Activated CD8-positive, alpha-beta T cell treated with anti-CD3 and anti-CD28 coated beads for 36 hours (primary cell): ENCODE measurements around the gene ALDH9A1. TPM values are rescaled to one million over a fixed set of nuclear protein-coding genes. Genes with fewer than 3 reads are reported as not detected.
"Not testable (repeated sequence)": the region's sequence is repeated elsewhere in the genome, so short reads cannot be mapped to it uniquely, and the experiment has no call there.

Source experiments
- ATAC-seq: fragments of 200-7000 bp; cut with Tn5 transposase; one replicate; pipeline ENCODE4 v1.10.0; 2021; ENCODE audit warnings: mild to moderate bottlenecking, moderate library complexity
- CTCF ChIA-PET: fragments of 350-600 bp; sonication (Branson Sonifier 250); formaldehyde crosslinking; loops from one replicate; lab custom pipeline; 2021; ENCODE audit warnings: antibody characterized with exemption; lab: Charles Lee
- POLR2A ChIA-PET: fragments of 350-600 bp; sonication (Branson Sonifier 250); formaldehyde crosslinking; loops from one replicate; lab custom pipeline; 2021; ENCODE audit warnings: antibody characterized with exemption; lab: Charles Lee
- DNase-seq: peaks from one replicate; pipeline ENCODE4 v3.0.0-alpha.2; 2020
- H3K27ac Mint-ChIP-seq: one replicate; pipeline ENCODE4 v1.8.0; 2021; ENCODE audit warnings: mild to moderate bottlenecking, mixed read lengths
- H3K27me3 Mint-ChIP-seq: one replicate; pipeline ENCODE4 v1.8.0; 2021; ENCODE audit warnings: mixed read lengths
- H3K36me3 Mint-ChIP-seq: one replicate; pipeline ENCODE4 v1.8.0; 2021; ENCODE audit warnings: low read depth, mixed read lengths
- H3K4me1 Mint-ChIP-seq: one replicate; pipeline ENCODE4 v1.8.0; 2021; ENCODE audit warnings: low read depth, mixed read lengths
- H3K4me3 Mint-ChIP-seq: one replicate; pipeline ENCODE4 v1.8.0; 2021; ENCODE audit warnings: mild to moderate bottlenecking, moderate library complexity, mixed read lengths
- H3K9me3 Mint-ChIP-seq: one replicate; pipeline ENCODE4 v1.8.0; 2021; ENCODE audit warnings: mixed read lengths
- intact Hi-C: fragments of 100-400 bp; cut with micrococcal nuclease; formaldehyde crosslinking; loops from one replicate; pipeline ENCODE4 v1.10.0; 2022
- total RNA-seq, 2 experiments: library from RNA; stranded (reverse); gene quantifications; one replicate each; pipeline ENCODE4 v1.2.3, GENCODE V29; 2021
- TF ChIP-seq, protein P1 (sequence below): fragments of 200-600 bp; IDR thresholded peaks from one replicate; pipeline ENCODE4 v1.8.0; 2022; ENCODE audit warnings: antibody characterized with exemption, mild to moderate bottlenecking

The ALDH9A1 gene
- total RNA-seq, 2 experiments from 2014 or later: 25.6 to 28.2 TPM

DNA sequence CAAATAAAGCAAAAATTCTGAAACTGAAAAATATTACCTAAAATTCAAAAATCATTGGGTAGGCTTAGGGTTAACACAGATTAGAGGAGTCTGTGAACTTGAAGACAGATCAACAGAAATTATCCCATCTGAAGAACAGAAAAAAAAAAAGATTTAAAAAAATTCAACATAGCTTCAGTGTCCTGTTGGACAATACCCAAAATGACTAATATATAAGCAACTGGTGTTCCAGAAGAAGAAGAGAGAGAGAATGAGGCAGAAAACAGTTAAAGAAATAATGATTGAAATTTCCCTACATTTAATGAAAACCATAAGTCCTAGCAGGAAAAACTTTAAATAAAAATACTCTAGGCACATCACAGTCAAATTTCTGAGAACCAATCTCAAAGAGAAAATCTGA is 38.8 kb upstream of the ALDH9A1 start:
- H3K4me1 Mint-ChIP-seq: peaks cover 10% of the 10 kb centered on the region
- intact Hi-C loops: no loop called here
- ChIA-PET CTCF (interaction anchor here (1.5 kb wide), 1 partner anchor 9 kb away, joined by 4 read pairs; no protein-coding TSS in a partner anchor), POLR2A (no interaction called here)
- TF ChIP-seq, protein P1, sequence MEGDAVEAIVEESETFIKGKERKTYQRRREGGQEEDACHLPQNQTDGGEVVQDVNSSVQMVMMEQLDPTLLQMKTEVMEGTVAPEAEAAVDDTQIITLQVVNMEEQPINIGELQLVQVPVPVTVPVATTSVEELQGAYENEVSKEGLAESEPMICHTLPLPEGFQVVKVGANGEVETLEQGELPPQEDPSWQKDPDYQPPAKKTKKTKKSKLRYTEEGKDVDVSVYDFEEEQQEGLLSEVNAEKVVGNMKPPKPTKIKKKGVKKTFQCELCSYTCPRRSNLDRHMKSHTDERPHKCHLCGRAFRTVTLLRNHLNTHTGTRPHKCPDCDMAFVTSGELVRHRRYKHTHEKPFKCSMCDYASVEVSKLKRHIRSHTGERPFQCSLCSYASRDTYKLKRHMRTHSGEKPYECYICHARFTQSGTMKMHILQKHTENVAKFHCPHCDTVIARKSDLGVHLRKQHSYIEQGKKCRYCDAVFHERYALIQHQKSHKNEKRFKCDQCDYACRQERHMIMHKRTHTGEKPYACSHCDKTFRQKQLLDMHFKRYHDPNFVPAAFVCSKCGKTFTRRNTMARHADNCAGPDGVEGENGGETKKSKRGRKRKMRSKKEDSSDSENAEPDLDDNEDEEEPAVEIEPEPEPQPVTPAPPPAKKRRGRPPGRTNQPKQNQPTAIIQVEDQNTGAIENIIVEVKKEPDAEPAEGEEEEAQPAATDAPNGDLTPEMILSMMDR: no peak
- H3K27ac Mint-ChIP-seq: no peak overlapping the region
- DNase-seq (no peak), ATAC-seq (no peak)
- no peaks in the 10 kb centered on the region for H3K9me3 Mint-ChIP-seq
- H3K27me3 Mint-ChIP-seq: no peaks in the 10 kb centered on the region
- H3K4me3 Mint-ChIP-seq: no peak overlapping the region
- H3K36me3 Mint-ChIP-seq: peaks cover 35% of the 10 kb centered on the region

DNA sequence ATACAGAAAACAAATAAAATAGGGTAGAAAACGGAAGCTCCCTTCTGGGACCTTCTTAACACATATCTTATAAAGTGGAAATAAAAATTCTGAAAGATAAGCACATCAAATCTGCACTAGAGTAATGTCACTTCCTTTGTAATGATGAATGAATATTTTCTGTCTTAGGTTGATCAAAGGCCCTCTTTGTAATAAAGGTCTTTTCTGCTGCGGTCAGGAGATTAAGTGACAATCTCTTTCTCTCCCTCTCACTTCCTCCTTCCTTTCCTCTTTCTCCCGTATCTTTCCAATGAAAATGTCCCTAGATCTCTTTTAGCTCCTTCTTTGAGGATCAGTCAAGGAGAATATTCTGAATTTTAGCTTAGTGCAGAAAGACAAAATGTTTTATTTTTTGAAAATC is 36.5 kb upstream of the ALDH9A1 start:
- ATAC-seq: no peak

DNA sequence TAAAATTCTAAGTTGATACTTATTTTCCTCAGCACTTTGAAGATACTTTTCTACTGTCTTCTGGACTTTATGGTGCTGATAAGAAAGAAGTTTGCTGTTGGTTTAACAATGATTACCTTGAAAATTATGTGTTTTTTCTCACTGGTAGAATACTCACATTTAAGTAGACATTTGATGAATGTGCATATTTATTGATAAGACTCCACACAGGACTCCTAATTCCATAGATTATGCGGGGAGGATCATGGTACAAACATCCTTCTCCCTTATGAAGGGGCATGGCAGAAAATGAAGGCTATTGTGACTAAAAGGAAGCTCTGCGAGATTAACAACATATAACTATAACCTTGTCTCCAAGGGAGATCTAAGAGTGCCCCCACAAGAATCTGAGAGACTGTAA is 28.5 kb upstream of the ALDH9A1 start:
- ATAC-seq: no peak
- H3K4me1 Mint-ChIP-seq: no peaks in the 10 kb centered on the region
- H3K4me3 Mint-ChIP-seq: no peak overlapping the region
- H3K36me3 Mint-ChIP-seq: peaks cover 14% of the 10 kb centered on the region
- H3K27me3 Mint-ChIP-seq: no peaks in the 10 kb centered on the region
- H3K27ac Mint-ChIP-seq: no peak overlapping the region
- TF ChIP-seq, protein P1: no peak
- ChIA-PET POLR2A (interaction anchor here (1.3 kb wide), 1 partner anchor 29 kb away, joined by 3 read pairs; the partner anchor contains the start of gene ALDH9A1), CTCF (no interaction called here)
- DNase-seq: no peak
- H3K9me3 Mint-ChIP-seq: no peaks in the 10 kb centered on the region
- intact Hi-C loops: no loop called here

More for the DNA sequence above, 36.5 kb upstream of the ALDH9A1 start:
- no peak for DNase-seq
- TF ChIP-seq, protein P1: no peak
- ChIA-PET CTCF (interaction anchor here (1.4 to 1.6 kb wide), 2 partner anchors 34 to 133 kb away, joined by 3 to 4 read pairs; partner anchors contain the start of gene TMCO1), POLR2A (no interaction called here)
- no peaks in the 10 kb centered on the region for H3K27me3 Mint-ChIP-seq
- H3K27ac Mint-ChIP-seq: no peak overlapping the region
- peaks cover 16% of the 10 kb centered on the region for H3K36me3 Mint-ChIP-seq
- intact Hi-C loops: no loop called here
- H3K9me3 Mint-ChIP-seq: no peaks in the 10 kb centered on the region
- no peak overlapping the region for H3K4me3 Mint-ChIP-seq
- peaks cover 10% of the 10 kb centered on the region for H3K4me1 Mint-ChIP-seq

DNA sequence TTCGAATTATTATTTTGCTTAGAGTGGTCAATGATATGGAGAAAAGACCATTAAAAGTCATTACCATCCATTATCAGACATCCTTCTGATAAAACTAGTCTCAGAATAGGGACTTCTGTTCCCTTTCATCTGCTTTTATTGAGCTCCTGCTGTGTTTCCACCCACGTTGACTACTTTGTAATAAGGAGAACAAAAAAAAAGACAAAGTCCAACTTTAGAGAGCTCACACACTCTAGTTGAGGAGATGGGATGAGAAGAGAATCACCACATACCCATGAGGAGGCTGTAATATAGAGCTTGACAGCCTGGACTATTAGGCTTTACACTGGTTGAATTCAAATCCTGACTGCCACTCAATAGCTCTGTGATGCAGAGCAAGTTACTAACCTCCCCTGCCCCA is 27.8 kb upstream of the ALDH9A1 start:
- CTCF ChIA-PET: no interaction called here
- H3K4me1 Mint-ChIP-seq: no peaks in the 10 kb centered on the region
- H3K36me3 Mint-ChIP-seq: peaks cover 14% of the 10 kb centered on the region
- H3K4me3 Mint-ChIP-seq: no peak overlapping the region
- no peak for DNase-seq
- intact Hi-C loops: no loop called here
- no peak overlapping the region for H3K27ac Mint-ChIP-seq
- ATAC-seq: no peak
- H3K9me3 Mint-ChIP-seq: no peaks in the 10 kb centered on the region
- no peaks in the 10 kb centered on the region for H3K27me3 Mint-ChIP-seq
- TF ChIP-seq, protein P1: no peak
- POLR2A ChIA-PET: interaction anchor here (1.3 kb wide), 1 partner anchor 28 kb away, joined by 3 read pairs; the partner anchor contains the start of gene ALDH9A1

DNA sequence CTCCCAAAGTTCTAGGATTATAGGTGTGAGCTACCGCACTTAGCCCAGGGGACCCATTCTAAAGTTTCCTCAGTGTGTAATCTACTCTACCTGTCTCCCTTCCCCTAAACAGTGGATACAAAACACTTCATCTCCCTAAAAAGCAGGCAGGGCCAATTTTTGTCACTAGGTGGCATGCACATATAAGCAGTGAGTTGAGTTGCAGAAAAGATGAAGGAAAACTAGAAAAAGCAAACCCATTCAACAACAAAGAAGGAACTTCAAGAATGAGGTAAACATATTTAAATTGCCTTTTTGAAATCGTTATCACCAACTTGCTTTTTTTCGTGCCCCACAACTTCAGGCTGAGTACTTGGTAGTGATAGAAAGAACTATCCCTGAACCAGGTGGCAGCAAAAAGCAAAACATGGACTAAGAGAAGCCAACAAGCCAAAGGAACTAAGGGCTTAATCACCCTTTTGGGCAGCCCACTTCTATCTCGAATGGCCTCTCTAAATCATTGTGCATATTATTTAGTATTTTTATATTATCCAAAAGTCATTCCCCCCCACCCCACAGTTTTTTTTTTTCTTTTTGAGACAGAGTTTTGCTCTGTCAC is 19.7 kb upstream of the ALDH9A1 start:
- POLR2A ChIA-PET: no interaction called here
- CTCF ChIA-PET: interaction anchor here (0.7 kb wide), 1 partner anchor 72 kb away, joined by 3 read pairs; no protein-coding TSS in a partner anchor
- H3K27me3 Mint-ChIP-seq: no peaks in the 10 kb centered on the region
- H3K27ac Mint-ChIP-seq: no peak overlapping the region
- ATAC-seq: peak; percentile 30
- intact Hi-C loops: loop anchor here (2.0 kb wide), 1 partner anchor 195 kb away; no protein-coding TSS in a partner anchor
- peak; percentile 65 for DNase-seq
- H3K9me3 Mint-ChIP-seq: no peaks in the 10 kb centered on the region
- TF ChIP-seq, protein P1: peak; percentile 43
- H3K36me3 Mint-ChIP-seq: no peaks in the 10 kb centered on the region
- H3K4me3 Mint-ChIP-seq: no peak overlapping the region
- H3K4me1 Mint-ChIP-seq: no peaks in the 10 kb centered on the region

DNA sequence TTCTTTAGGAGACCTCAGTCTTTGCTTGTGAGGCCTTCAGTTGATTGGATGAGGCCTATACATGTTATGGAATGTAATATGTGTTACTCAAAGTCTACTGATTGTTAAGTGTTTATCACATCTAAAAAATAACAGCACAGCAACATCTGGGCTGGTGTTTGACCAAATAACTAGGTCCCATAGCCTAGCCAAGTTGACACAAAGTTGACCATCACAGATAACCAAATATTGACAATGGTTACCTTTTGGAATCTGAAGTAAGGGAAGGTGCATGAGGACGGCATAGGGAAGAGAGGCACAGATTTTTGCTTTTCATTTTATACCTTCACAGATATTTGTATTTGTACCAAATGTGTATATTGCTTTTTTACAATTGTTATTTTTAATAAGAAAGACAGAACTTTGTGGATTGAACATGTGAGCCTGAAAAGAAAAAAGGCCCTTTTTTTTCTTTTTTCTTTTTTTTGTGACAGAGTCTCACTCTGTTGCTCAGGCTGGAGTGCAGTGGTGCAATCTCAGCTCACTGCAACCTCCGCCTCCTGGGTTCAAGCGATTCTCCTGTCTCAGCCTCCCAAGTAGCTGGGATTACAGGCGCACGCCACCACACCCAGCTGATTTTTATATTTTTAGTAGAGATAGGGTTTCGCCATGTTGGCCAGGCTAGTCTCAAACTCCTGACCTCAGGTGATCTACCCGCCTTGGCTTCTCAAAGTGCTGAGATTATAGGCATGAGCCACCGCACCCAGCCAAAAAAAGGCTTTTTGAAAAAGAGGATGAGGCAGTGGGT is 18.1 kb upstream of the ALDH9A1 start:
- H3K36me3 Mint-ChIP-seq, intact Hi-C loops, ATAC-seq, H3K4me3 Mint-ChIP-seq, H3K27me3 Mint-ChIP-seq, POLR2A ChIA-PET, H3K9me3 Mint-ChIP-seq, DNase-seq, H3K4me1 Mint-ChIP-seq, H3K27ac Mint-ChIP-seq: not testable (repeated sequence)
- CTCF ChIA-PET: interaction anchor here (0.6 kb wide), 1 partner anchor 207 kb away, joined by 3 read pairs; no protein-coding TSS in a partner anchor
